Adrenal gland (tissue), 5 donors: ENCODE measurements around the gene MFAP3L.

Experiments
- CTCF ChIP-seq, 6 experiments: fragments of 450-650 bp in 4 of 6; fragments of 200-600 bp in 2 of 6; sonication (generic) in 1 of 6; IDR thresholded peaks; 1 replicate in 5 of 6; 2 replicates in 1 of 6; pipeline versions ENCODE4 v1.5.1 to v1.8.0; 2016 to 2021; ENCODE audit warnings: antibody characterized with exemption in 6 of 6, mild to moderate bottlenecking in 2 of 6, moderate library complexity in 1 of 6
- POLR2A ChIP-seq, 2 donors: fragments of 450-650 bp; IDR thresholded peaks; one replicate each; pipeline ENCODE4 v1.6.1; 2017; ENCODE audit warnings: antibody characterized with exemption in 2 of 2, mild to moderate bottlenecking in 2 of 2, moderate library complexity in 1 of 2
- donor health status: DM: no; HTN: no; CAD: no.

GRCh38 chr4:169940460-169940859 lies 85.7 kb downstream of the MFAP3L start:
- TF ChIP-seq CTCF (IDR thresholded peaks at IDR 0.05): no peak
- no peak for TF ChIP-seq POLR2A (IDR thresholded peaks at IDR 0.05)
